ENCODE results near the gene COQ8A. TPM values are rescaled to one million over a fixed set of nuclear protein-coding genes. Genes with fewer than 3 reads are reported as not detected.

The COQ8A gene
- polyA plus RNA-seq, 2 donors = 15.9 to 19.9 TPM

DNA sequence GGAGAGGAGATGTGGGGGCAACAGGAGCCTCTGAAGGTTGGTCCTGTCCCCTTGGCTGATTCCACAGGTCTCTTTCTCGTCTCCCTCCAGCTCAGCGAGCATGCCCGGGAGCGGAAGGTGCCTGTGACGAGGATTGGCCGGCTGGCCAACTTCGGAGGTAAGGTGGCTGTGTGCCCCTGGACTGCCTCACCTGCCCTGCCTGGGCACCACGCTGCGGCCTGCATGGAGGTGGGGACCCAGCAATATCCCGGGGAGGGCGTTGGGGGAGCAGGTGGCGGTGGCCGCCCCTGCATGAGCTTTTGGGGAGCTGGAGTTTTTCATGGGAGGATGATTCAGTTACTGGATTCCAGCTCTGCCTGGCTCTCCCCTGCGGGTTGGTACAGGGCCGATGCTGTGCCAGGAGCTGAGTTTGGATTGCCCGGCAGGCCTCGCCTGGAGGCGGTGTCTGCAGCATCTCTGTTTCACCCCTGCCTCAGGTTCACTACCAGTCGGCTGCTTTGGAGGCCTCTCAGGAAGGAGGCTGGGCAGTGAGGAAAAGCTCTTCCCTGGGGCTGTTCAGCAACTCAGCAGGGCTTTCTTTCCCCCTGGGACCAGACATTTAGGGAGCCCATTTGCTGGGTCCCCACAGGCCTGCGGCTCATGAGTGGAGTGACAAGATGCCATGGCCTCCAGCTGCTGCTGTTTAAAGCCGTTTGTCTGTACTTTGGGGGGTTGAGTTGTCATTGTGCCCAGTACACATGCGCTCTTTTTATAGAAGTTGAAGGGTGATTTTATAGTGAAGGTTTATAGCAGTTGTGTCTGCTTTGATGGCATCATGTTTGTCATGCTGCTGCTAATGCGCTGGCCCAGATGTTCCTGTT lies 25.7 kb downstream of the COQ8A start:
- H3K27ac ChIP-seq (ENCODE audit: low read depth in 2 of 2, low read length in 1 of 2) = no peak overlapping the region
- peaks cover 0 to 3% of the 10 kb centered on the region in 2 donors for H3K4me1 ChIP-seq (ENCODE audit: control insufficient read depth in 2 of 2, insufficient read depth in 2 of 2, low read length in 1 of 2)
- 92 to 95% methylated on average over 22 to 23 of the region's 23 CpGs for WGBS, 2 donors
- no peak overlapping the region for H3K4me3 ChIP-seq (ENCODE audit: low read depth in 1 of 2, low read length in 2 of 2)
- no peaks in the 10 kb centered on the region for H3K9me3 ChIP-seq (ENCODE audit: control insufficient read depth in 2 of 2, insufficient read depth in 1 of 2, low read depth in 1 of 2, low read length in 1 of 2)
- peaks cover 7 to 24% of the 10 kb centered on the region in 2 donors for H3K36me3 ChIP-seq (ENCODE audit: control insufficient read depth in 2 of 2, insufficient read depth in 2 of 2, low read length in 1 of 2)
- no peaks in the 10 kb centered on the region for H3K27me3 ChIP-seq (ENCODE audit: control insufficient read depth in 1 of 2, insufficient read depth in 2 of 2, low read length in 2 of 2)

DNA sequence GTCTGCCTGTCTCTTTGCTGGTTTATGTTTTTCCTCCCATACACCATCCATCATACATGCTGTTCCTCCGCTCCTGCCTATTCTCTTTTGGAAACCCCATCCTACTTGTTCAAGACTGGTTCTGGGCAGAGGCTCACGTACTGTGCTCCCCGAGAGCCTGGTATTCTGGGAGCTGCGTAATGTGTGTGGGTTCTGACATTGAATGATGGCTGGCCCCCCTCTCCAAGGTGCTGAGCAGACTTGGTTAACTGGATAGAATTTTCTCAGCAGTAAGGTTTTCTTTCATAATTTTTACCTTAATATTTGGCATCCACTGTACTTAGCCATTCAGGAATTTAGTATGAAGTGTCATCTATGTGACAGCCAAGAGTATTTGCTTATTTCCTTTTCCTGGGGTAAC lies 26.6 kb downstream of the COQ8A start:
- Histone ChIP-seq H3K9me3 (ENCODE audit: control insufficient read depth in 2 of 2, insufficient read depth in 1 of 2, low read depth in 1 of 2, low read length in 1 of 2) (no peaks in the 10 kb centered on the region), H3K4me1 (ENCODE audit: control insufficient read depth in 2 of 2, insufficient read depth in 2 of 2, low read length in 1 of 2) (peaks cover 0 to 3% of the 10 kb centered on the region in 2 donors), H3K36me3 (ENCODE audit: control insufficient read depth in 2 of 2, insufficient read depth in 2 of 2, low read length in 1 of 2) (peaks cover 7 to 24% of the 10 kb centered on the region in 2 donors), H3K27me3 (ENCODE audit: control insufficient read depth in 1 of 2, insufficient read depth in 2 of 2, low read length in 2 of 2) (no peaks in the 10 kb centered on the region), H3K27ac (ENCODE audit: low read depth in 2 of 2, low read length in 1 of 2) (no peak overlapping the region), H3K4me3 (ENCODE audit: low read depth in 1 of 2, low read length in 2 of 2) (no peak overlapping the region)
- WGBS, 2 donors = 95 to 100% methylated on average over 4 of the region's 4 CpGs

DNA sequence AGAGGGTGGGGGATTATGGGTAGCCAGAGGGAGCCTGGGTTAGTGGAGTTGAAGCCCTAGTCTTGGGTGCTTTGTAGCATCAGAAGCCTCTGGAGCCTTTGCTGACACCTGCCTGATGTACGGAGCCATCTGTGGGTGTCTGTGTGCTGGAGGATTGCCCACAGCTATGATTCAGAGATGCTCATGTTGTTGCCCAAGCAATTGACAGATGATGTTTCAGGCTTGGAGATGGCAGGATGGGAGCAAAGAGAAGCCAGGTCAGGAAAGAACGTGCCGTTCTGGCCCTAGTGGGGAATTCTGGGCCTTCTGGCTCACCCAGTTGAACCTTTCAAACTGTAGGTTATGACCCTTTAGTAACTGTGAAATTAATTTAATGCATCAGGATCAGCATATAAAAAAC lies 27.6 kb downstream of the COQ8A start:
- Histone ChIP-seq H3K27ac (ENCODE audit: low read depth in 2 of 2, low read length in 1 of 2) (no peak overlapping the region), H3K9me3 (ENCODE audit: control insufficient read depth in 2 of 2, insufficient read depth in 1 of 2, low read depth in 1 of 2, low read length in 1 of 2) (no peaks in the 10 kb centered on the region), H3K36me3 (ENCODE audit: control insufficient read depth in 2 of 2, insufficient read depth in 2 of 2, low read length in 1 of 2) (peaks cover 7 to 24% of the 10 kb centered on the region in 2 donors), H3K27me3 (ENCODE audit: control insufficient read depth in 1 of 2, insufficient read depth in 2 of 2, low read length in 2 of 2) (no peaks in the 10 kb centered on the region), H3K4me1 (ENCODE audit: control insufficient read depth in 2 of 2, insufficient read depth in 2 of 2, low read length in 1 of 2) (peaks cover 0 to 3% of the 10 kb centered on the region in 2 donors), H3K4me3 (ENCODE audit: low read depth in 1 of 2, low read length in 2 of 2) (no peak overlapping the region)
- WGBS, 2 donors = 27 to 74% methylated on average over 3 of the region's 3 CpGs

DNA sequence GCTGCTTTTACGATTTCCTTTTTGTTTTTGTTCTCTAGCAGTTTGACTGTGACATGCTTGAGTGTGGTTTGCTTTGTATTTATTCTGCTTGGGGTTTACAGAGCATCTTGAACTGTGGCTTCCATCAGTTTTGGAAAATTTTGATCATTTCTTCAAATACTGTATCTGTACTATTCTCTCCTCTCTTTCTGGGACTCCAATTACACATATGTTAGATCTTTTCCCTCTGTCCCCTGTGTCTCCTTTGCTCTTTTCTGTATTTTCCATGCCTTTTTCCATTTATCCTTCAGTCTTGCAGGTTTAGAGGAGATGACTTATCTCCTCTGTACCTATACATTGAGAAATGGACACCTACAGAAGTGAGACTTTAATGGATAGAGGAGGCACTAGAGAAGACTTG lies 31.7 kb downstream of the COQ8A start:
- Histone ChIP-seq H3K4me1 (ENCODE audit: control insufficient read depth in 2 of 2, insufficient read depth in 2 of 2, low read length in 1 of 2) (peaks cover 9 to 17% of the 10 kb centered on the region in 2 donors), H3K27ac (ENCODE audit: low read depth in 2 of 2, low read length in 1 of 2) (no peak overlapping the region), H3K36me3 (ENCODE audit: control insufficient read depth in 2 of 2, insufficient read depth in 2 of 2, low read length in 1 of 2) (peaks cover 0 to 5% of the 10 kb centered on the region in 2 donors)

DNA sequence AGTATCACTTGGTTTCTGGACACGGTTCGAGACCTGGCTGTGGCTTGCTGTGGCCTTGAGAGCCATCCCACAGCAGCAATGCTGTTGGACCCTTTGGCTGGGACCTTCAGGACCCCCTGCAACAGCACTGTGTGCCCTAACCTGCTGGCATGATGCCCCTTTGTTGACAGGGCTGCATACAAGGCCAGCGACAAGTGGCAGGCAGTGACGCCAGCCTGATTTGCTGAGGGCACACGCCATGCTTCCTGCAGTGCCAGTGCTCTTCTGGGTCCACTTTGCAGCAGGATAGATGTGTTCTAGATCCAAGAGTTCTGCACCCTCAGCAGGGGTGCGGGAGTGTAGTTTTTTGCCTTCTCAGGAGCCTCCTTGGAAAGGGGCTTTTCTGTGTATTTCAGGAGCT lies 32.8 kb downstream of the COQ8A start:
- H3K36me3 ChIP-seq (ENCODE audit: control insufficient read depth in 2 of 2, insufficient read depth in 2 of 2, low read length in 1 of 2) = peaks cover 0 to 5% of the 10 kb centered on the region in 2 donors
- WGBS, 2 donors = 78 to 91% methylated on average over 6 of the region's 6 CpGs
- peaks cover 9 to 17% of the 10 kb centered on the region in 2 donors for H3K4me1 ChIP-seq (ENCODE audit: control insufficient read depth in 2 of 2, insufficient read depth in 2 of 2, low read length in 1 of 2)
- H3K27ac ChIP-seq (ENCODE audit: low read depth in 2 of 2, low read length in 1 of 2) = peak overlapping the region; percentile 29 to 88
- no peaks in the 10 kb centered on the region for H3K27me3 ChIP-seq (ENCODE audit: control insufficient read depth in 1 of 2, insufficient read depth in 2 of 2, low read length in 2 of 2)
- no peaks in the 10 kb centered on the region for H3K9me3 ChIP-seq (ENCODE audit: control insufficient read depth in 2 of 2, insufficient read depth in 1 of 2, low read depth in 1 of 2, low read length in 1 of 2)
- no peak overlapping the region for H3K4me3 ChIP-seq (ENCODE audit: low read depth in 1 of 2, low read length in 2 of 2)

More for the DNA sequence above, 31.7 kb downstream of the COQ8A start:
- no peak overlapping the region for H3K4me3 ChIP-seq (ENCODE audit: low read depth in 1 of 2, low read length in 2 of 2)
- no peaks in the 10 kb centered on the region for H3K27me3 ChIP-seq (ENCODE audit: control insufficient read depth in 1 of 2, insufficient read depth in 2 of 2, low read length in 2 of 2)
- 97 to 98% methylated on average over 1 of the region's 1 CpG for WGBS, 2 donors
- no peaks in the 10 kb centered on the region for H3K9me3 ChIP-seq (ENCODE audit: control insufficient read depth in 2 of 2, insufficient read depth in 1 of 2, low read depth in 1 of 2, low read length in 1 of 2)

DNA sequence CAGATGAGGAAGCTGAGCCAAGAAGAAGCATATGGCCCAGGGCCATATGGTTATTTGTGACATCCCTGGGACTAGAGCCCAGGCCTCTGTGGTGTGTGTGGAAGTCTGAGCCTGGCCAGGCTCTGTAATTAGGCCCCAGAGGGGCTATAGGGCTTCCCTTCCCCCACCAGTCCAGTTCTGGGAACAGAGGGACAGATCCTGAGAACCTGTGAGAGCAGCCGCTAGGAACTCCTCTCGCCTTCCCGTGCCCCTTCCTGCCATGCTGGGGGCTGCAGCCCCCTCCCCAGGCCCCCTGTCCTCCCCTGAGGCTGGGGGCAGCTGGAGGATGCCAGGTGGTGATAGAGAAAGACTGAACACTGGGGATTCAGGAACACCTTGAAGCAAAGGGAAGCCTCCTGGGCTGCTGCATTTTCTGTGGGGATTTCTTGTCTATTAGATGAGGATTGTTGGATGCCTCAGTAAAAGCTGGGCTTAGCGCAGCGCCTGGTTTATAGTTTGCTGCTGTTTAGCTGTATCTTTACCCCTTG lies 33.3 kb downstream of the COQ8A start:
- Histone ChIP-seq H3K9me3 (ENCODE audit: control insufficient read depth in 2 of 2, insufficient read depth in 1 of 2, low read depth in 1 of 2, low read length in 1 of 2) (no peaks in the 10 kb centered on the region), H3K4me1 (ENCODE audit: control insufficient read depth in 2 of 2, insufficient read depth in 2 of 2, low read length in 1 of 2) (peaks cover 9 to 16% of the 10 kb centered on the region in 2 donors), H3K4me3 (ENCODE audit: low read depth in 1 of 2, low read length in 2 of 2) (no peak overlapping the region), H3K36me3 (ENCODE audit: control insufficient read depth in 2 of 2, insufficient read depth in 2 of 2, low read length in 1 of 2) (peaks cover 0 to 5% of the 10 kb centered on the region in 2 donors), H3K27me3 (ENCODE audit: control insufficient read depth in 1 of 2, insufficient read depth in 2 of 2, low read length in 2 of 2) (no peaks in the 10 kb centered on the region), H3K27ac (ENCODE audit: low read depth in 2 of 2, low read length in 1 of 2) (peak overlapping the region; percentile 81 to 88)
- WGBS, 2 donors = 74 to 81% methylated on average over 5 of the region's 5 CpGs

DNA sequence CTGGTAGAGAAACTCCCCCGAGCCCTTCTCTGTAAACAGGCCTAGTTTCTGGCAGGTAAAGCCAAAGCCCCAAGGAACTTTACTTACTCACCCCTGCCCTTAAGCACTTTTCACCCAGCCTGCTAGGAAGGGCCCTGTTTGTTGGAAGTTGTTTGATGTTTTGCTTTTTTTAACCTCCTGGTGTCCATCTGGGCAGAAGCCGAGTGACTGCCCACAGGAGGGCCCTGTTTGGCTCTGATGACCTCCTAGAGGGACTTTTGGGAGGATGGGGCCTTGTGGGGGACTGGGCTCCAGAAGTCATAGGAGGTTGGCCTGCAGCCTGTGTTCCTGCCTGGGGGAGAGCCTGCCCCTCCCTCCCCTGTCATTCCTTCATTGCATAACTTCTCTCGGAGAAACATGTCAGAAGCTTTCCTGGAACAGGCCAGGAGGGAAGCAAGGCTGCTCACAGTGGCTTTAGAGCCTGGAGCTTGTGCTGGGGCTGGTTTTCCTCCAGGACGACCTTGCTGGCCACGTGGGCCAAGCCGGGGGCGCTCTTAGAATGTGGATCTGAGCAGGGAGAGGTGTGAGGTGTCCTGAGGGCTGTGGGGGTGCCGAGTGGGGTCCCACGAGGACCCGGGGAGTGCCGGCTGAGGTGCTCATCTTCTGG lies 33.9 kb downstream of the COQ8A start:
- Histone ChIP-seq H3K9me3 (ENCODE audit: control insufficient read depth in 2 of 2, insufficient read depth in 1 of 2, low read depth in 1 of 2, low read length in 1 of 2) (no peaks in the 10 kb centered on the region), H3K4me3 (ENCODE audit: low read depth in 1 of 2, low read length in 2 of 2) (no peak overlapping the region)

DNA sequence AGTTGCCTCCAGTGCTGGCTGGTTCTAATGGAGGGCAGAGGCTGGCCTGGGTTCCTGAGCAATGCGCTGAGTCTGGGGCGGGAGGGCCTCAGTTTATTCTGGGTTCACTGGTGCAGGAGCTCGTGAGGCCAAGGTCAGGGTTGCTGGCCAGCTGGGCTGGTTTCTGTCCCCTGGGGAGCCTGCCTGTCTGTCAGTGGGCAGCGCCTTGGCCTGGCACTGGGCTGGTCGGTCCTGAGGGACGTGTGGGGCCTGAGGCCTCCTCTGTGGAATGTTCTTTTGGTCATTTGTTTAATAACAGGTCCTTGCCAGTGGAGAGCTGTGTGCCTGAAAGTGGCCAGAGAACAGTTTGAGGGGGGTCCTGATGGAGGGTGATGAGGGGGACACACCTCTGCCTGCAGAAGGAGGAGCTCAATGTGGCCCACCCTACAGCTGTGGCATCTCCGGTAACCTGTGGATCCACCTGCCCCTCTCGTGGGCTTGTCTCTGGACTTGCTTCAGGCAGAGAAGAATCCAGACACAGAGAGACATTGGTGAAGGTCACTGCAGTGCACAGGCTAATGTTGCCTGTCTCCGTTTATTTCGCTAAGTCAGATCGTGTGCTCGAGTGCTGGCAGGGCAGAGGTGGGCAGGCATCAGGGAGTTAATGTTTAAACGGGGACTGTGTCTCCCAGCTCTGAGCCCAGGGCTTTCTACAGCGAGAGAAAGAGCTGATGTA lies 34.6 kb downstream of the COQ8A start:
- Histone ChIP-seq H3K4me1 (ENCODE audit: control insufficient read depth in 2 of 2, insufficient read depth in 2 of 2, low read length in 1 of 2) (peaks cover 9 to 14% of the 10 kb centered on the region in 2 donors), H3K9me3 (ENCODE audit: control insufficient read depth in 2 of 2, insufficient read depth in 1 of 2, low read depth in 1 of 2, low read length in 1 of 2) (no peaks in the 10 kb centered on the region), H3K27me3 (ENCODE audit: control insufficient read depth in 1 of 2, insufficient read depth in 2 of 2, low read length in 2 of 2) (no peaks in the 10 kb centered on the region), H3K36me3 (ENCODE audit: control insufficient read depth in 2 of 2, insufficient read depth in 2 of 2, low read length in 1 of 2) (peaks cover 0 to 7% of the 10 kb centered on the region in 2 donors), H3K27ac (ENCODE audit: low read depth in 2 of 2, low read length in 1 of 2) (peak overlapping the region; percentile 81 to 88), H3K4me3 (ENCODE audit: low read depth in 1 of 2, low read length in 2 of 2) (no peak overlapping the region)
- WGBS, 2 donors = 54 to 71% methylated on average over 14 of the region's 14 CpGs

More for the DNA sequence above, 33.9 kb downstream of the COQ8A start:
- peaks cover 0 to 5% of the 10 kb centered on the region in 2 donors for H3K36me3 ChIP-seq (ENCODE audit: control insufficient read depth in 2 of 2, insufficient read depth in 2 of 2, low read length in 1 of 2)
- no peaks in the 10 kb centered on the region for H3K27me3 ChIP-seq (ENCODE audit: control insufficient read depth in 1 of 2, insufficient read depth in 2 of 2, low read length in 2 of 2)
- WGBS, 2 donors = 38 to 42% methylated on average over 11 of the region's 11 CpGs
- H3K27ac ChIP-seq (ENCODE audit: low read depth in 2 of 2, low read length in 1 of 2) = peak overlapping the region; percentile 81 to 88
- H3K4me1 ChIP-seq (ENCODE audit: control insufficient read depth in 2 of 2, insufficient read depth in 2 of 2, low read length in 1 of 2) = peaks cover 9 to 14% of the 10 kb centered on the region in 2 donors
